Liver (tissue), 9 donors: ENCODE measurements around the gene OMP. TPM values are rescaled to one million over a fixed set of nuclear protein-coding genes. Genes with fewer than 3 reads are reported as not detected.

Experiments used
- DNase-seq: peaks from one replicate; pipeline ENCODE4 v3.0.0-alpha.2; 2017; ENCODE audit warnings: low spot score
- H3K27ac ChIP-seq, 2 donors: one replicate each; pipeline ENCODE4 v1.7.0; 2013; ENCODE audit warnings: inconsistent platforms in 2 of 2, low read length in 2 of 2, control low read depth in 1 of 2, low read depth in 1 of 2, mild to moderate bottlenecking in 1 of 2
- H3K27me3 ChIP-seq, 4 donors: one replicate each; pipeline versions ENCODE4 v1.6.1 to v1.7.0; 2013; ENCODE audit warnings: low read length in 3 of 4, inconsistent platforms in 1 of 4, mild to moderate bottlenecking in 1 of 4, moderate library complexity in 1 of 4; ENCODE audit not compliant: control insufficient read depth in 4 of 4, insufficient read depth in 4 of 4
- H3K36me3 ChIP-seq, 4 donors: one replicate each; pipeline versions ENCODE4 v1.6.1 to v1.7.0; 2013; ENCODE audit warnings: low read length in 3 of 4, mild to moderate bottlenecking in 3 of 4, low read depth in 1 of 4, moderate library complexity in 1 of 4; ENCODE audit not compliant: control insufficient read depth in 4 of 4, insufficient read depth in 3 of 4
- H3K4me1 ChIP-seq, 4 donors: one replicate each; pipeline versions ENCODE4 v1.6.1 to v1.7.0; 2013; ENCODE audit warnings: low read length in 3 of 4, mild to moderate bottlenecking in 3 of 4, moderate library complexity in 1 of 4; ENCODE audit not compliant: control insufficient read depth in 4 of 4, insufficient read depth in 4 of 4
- H3K4me3 ChIP-seq, 3 donors: one replicate each; pipeline versions ENCODE4 v1.6.1 to v1.7.0; 2013; ENCODE audit warnings: low read length in 3 of 3, control low read depth in 1 of 3, low read depth in 1 of 3, mild to moderate bottlenecking in 1 of 3
- H3K9ac ChIP-seq, 2 donors: one replicate each; pipeline ENCODE4 v1.7.0; 2013; ENCODE audit warnings: low read length in 2 of 2, mild to moderate bottlenecking in 2 of 2, moderate library complexity in 2 of 2, control low read depth in 1 of 2, low read depth in 1 of 2
- H3K9me3 ChIP-seq, 4 donors: one replicate each; pipeline versions ENCODE4 v1.6.1 to v1.7.0; 2013; ENCODE audit warnings: low read length in 3 of 4; ENCODE audit not compliant: control insufficient read depth in 4 of 4
- CTCF ChIP-seq: fragments of 150-350 bp; IDR thresholded peaks from 2 replicates; pipeline ENCODE4 v1.5.1; 2017; ENCODE audit warnings: improper control_type of control experiment, low read depth, low read length; ENCODE audit not compliant: missing input control
- EGR1 ChIP-seq, 2 donors: IDR thresholded peaks; 2 replicates each; pipeline ENCODE4 v1.6.1; 2016 to 2018; ENCODE audit warnings: antibody characterized with exemption in 2 of 2, low read depth in 2 of 2
- FOXA1 ChIP-seq: IDR thresholded peaks from 2 replicates; pipeline ENCODE4 v1.6.1; 2016; ENCODE audit warnings: antibody characterized with exemption
- FOXA2 ChIP-seq: IDR thresholded peaks from 2 replicates; pipeline ENCODE4 v1.6.1; 2016; ENCODE audit warnings: antibody characterized with exemption
- GABPA ChIP-seq, 2 donors: IDR thresholded peaks in 1 of 2; conservative IDR thresholded peaks in 1 of 2; 2 replicates each; pipeline ENCODE4 v1.6.1; 2016; ENCODE audit warnings: antibody characterized with exemption in 2 of 2, mild to moderate bottlenecking in 1 of 2, moderate library complexity in 1 of 2
- JUND ChIP-seq, 2 donors: IDR thresholded peaks; 2 replicates each; pipeline ENCODE4 v1.6.1; 2016; ENCODE audit warnings: antibody characterized with exemption in 2 of 2
- MAX ChIP-seq: IDR thresholded peaks from 2 replicates; pipeline ENCODE4 v1.6.1; 2016; ENCODE audit warnings: antibody characterized with exemption
- RAD21 ChIP-seq, 2 donors: IDR thresholded peaks; 2 replicates each; pipeline ENCODE4 v1.6.1; 2016; ENCODE audit warnings: antibody characterized with exemption in 2 of 2, mild to moderate bottlenecking in 2 of 2
- REST ChIP-seq: IDR thresholded peaks from 2 replicates; pipeline ENCODE4 v1.6.1; 2016; ENCODE audit warnings: antibody characterized with exemption, mild to moderate bottlenecking
- SP1 ChIP-seq: IDR thresholded peaks from 2 replicates; pipeline ENCODE4 v1.6.1; 2018; ENCODE audit warnings: antibody characterized with exemption, mild to moderate bottlenecking
- TAF1 ChIP-seq: conservative IDR thresholded peaks from 2 replicates; pipeline ENCODE4 v1.6.1; 2016; ENCODE audit warnings: antibody characterized with exemption, mild to moderate bottlenecking
- YY1 ChIP-seq: IDR thresholded peaks from 2 replicates; pipeline ENCODE4 v1.6.1; 2016; ENCODE audit warnings: antibody characterized with exemption, mild to moderate bottlenecking
- WGBS: extraction: QIAGEN DNeasy Blood & Tissue Kit; methylation state at CpG from one replicate; pipeline ENCODE4 v1.1.7; 2013; 5-methylcytosine and 5-hydroxymethylcytosine counted together
- polyA plus RNA-seq, 2 donors: library from polyadenylated mRNA; stranded (reverse) in 1 of 2; unstranded in 1 of 2; fragments of 200-250 nt in 1 of 2; fragments of >200 nt in 1 of 2; fragmentation: Nextera tagmentation in 1 of 2; extraction: Ambion mirVana in 1 of 2; gene quantifications; one replicate each; pipeline versions ENCODE4 v1.2.1 to v1.2.3, GENCODE V29; 2013 to 2015
- total RNA-seq, 2 donors: library from RNA; depleted of rRNA; stranded (reverse); fragments of >200 nt; gene quantifications; one replicate each; pipeline ENCODE4 v1.2.3, GENCODE V29; 2014
- donor health status: healthy.
- donor health status: healthy.
- donor health status: healthy.
- donor health status: healthy.
- donor health status: healthy.

The OMP gene
- total and polyA plus RNA-seq, 4 donors, result 0.24 to 0.75 (median 0.65) TPM; not detected in 1

- Histone ChIP-seq H3K36me3 (peaks cover 0 to 4% (median under 1%) of the 10 kb centered on the region in 4 donors), H3K9me3 (no peaks in the 10 kb centered on the region), H3K27me3 (no peaks in the 10 kb centered on the region), H3K4me3 (peak overlapping the region in 1 of 3 donors; percentile 43), H3K9ac (no peak overlapping the region), H3K27ac (peak overlapping the region; percentile 8 to 68), H3K4me1 (peaks cover 16 to 61% (median 54%) of the 10 kb centered on the region in 4 donors)
- DNase-seq, result no peak
- 58% methylated on average over 11 of the region's 11 CpGs for WGBS
- no peak for TF ChIP-seq YY1
- no peak for TF ChIP-seq FOXA1
- no peak for TF ChIP-seq GABPA (IDR thresholded peaks at IDR 0.05 in 1 of 2, conservative IDR thresholded peaks at IDR 0.05 in 1 of 2)
- no peak for TF ChIP-seq REST
- no peak for TF ChIP-seq TAF1
- TF ChIP-seq FOXA2, result no peak
- no peak for TF ChIP-seq RAD21 (IDR thresholded peaks at IDR 0.05)
- no peak for TF ChIP-seq JUND (IDR thresholded peaks at IDR 0.05)
- no peak for TF ChIP-seq SP1
- TF ChIP-seq EGR1 (IDR thresholded peaks at IDR 0.05; ENCODE audit: low read depth in 2 of 2), result no peak
These were observed 26.6 kb downstream of the OMP start for GRCh38 chr11:77129069-77129841.

GRCh38 chr11:77129842-77130756 is 27.5 kb downstream of the OMP start:
- Histone ChIP-seq H3K4me1 (peaks cover 16 to 61% (median 54%) of the 10 kb centered on the region in 4 donors), H3K27ac (peak overlapping the region; percentile 54 to 60), H3K36me3 (no peaks in the 10 kb centered on the region), H3K9ac (no peak overlapping the region), H3K4me3 (no peak overlapping the region), H3K27me3 (no peaks in the 10 kb centered on the region), H3K9me3 (no peaks in the 10 kb centered on the region)
- DNase-seq, result no peak
- 88% methylated on average over 11 of the region's 11 CpGs for WGBS
- no peak for TF ChIP-seq CTCF
- no peak for TF ChIP-seq TAF1
- TF ChIP-seq RAD21 (IDR thresholded peaks at IDR 0.05), result no peak
- TF ChIP-seq FOXA2, result no peak
- TF ChIP-seq MAX, result no peak
- TF ChIP-seq REST, result no peak
- no peak for TF ChIP-seq GABPA (IDR thresholded peaks at IDR 0.05 in 1 of 2, conservative IDR thresholded peaks at IDR 0.05 in 1 of 2)
